Measurements from ENCODE around the gene FLNC. TPM values are rescaled to one million over a fixed set of nuclear protein-coding genes. Genes with fewer than 3 reads are reported as not detected.

Gene FLNC
- total RNA-seq, 1 experiment from 2014 or later, result 8.0 TPM

DNA sequence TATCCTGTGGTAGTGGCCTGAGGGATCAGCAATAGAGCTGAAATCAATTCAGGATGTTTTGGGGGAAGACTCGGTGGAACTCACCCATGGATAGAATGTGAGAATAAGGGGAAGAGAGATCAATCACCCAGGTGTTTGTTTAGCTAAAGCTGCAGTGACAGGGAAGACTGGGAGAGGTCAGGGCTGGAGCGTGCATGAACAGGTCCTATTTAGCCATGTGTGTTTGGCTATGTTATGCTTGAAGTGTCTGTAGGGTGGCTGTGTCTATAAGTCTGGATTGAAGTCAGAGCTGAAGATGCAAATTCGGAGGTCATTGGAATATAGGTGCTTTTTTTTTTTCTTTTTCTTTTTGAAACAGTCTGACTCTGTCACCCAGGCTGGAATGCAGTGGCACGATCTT is 37.0 kb downstream of the FLNC start:
- no peak overlapping the region for H3K27ac Mint-ChIP-seq
- peaks cover 52% of the 10 kb centered on the region for H3K27me3 Mint-ChIP-seq (ENCODE audit: low read depth)
- H3K4me1 Mint-ChIP-seq, result peaks cover 26% of the 10 kb centered on the region
- H3K9me3 Mint-ChIP-seq, result no peaks in the 10 kb centered on the region
- H3K4me3 Mint-ChIP-seq, result no peak overlapping the region; the same call in 1 of the 2 replicates
- DNase-seq (ENCODE audit: low spot score) (no peak), ATAC-seq (no peak)
- ChIA-PET CTCF (interaction anchor here (0.9 to 4.5 kb wide), 7 partner anchors 13 to 393 kb away, joined by 3 to 44 read pairs (median 4); no protein-coding TSS in a partner anchor), POLR2A (interaction anchor here (1.0 kb wide), 2 partner anchors 16 to 34 kb away, joined by 3 to 4 read pairs; no protein-coding TSS in a partner anchor)
- TF ChIP-seq ZNF263 (CRISPR knock-in tag; IDR thresholded peaks at IDR 0.05; ENCODE audit: low read depth) (no peak), OVOL2 (CRISPR knock-in tag; IDR thresholded peaks at IDR 0.05; ENCODE audit: borderline replicate concordance) (no peak)
- peaks cover 9% of the 10 kb centered on the region for H3K36me3 Mint-ChIP-seq

DNA sequence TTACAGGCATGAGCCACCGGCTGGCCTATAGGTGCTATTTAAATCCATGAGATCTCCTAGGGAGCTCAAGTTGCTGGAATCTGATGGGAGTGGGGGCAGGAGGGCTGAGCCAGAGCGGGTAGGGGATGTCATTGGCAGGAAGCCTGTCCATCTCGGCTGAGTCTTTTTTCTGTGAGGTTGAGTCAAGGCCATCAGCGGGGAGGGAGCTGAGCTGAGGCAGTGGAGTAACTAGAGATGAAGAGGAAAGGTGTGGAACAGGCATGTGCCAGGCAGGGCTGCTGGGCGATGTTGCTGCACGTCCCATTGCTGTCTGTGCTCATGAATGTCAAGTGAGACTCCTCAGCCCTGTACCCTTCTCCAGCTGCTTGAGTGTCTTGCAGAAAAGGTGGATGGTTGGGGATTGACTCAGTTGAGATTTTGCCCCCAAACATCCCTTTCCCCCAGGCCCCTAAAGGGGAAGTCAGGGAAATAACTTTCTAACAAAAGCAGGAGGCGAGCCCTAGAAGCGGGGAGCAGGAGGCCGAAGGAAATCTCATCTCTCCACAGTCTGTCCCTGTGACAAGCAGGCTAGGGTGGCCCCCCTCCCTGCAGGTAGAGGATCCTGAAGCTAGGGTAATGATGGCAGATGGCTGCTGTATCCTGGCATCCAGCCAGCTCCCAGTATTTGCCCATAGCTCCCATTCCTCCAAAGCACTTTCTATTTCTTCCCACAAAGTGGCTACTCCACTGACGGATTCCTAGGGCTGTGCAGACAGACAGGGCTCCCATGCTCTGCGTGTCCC is 37.8 kb downstream of the FLNC start:
- peaks cover 9% of the 10 kb centered on the region for H3K36me3 Mint-ChIP-seq
- peak overlapping the region; percentile 66 for H3K4me3 Mint-ChIP-seq
- H3K4me1 Mint-ChIP-seq, result peaks cover 24% of the 10 kb centered on the region
- TF ChIP-seq, protein P1, sequence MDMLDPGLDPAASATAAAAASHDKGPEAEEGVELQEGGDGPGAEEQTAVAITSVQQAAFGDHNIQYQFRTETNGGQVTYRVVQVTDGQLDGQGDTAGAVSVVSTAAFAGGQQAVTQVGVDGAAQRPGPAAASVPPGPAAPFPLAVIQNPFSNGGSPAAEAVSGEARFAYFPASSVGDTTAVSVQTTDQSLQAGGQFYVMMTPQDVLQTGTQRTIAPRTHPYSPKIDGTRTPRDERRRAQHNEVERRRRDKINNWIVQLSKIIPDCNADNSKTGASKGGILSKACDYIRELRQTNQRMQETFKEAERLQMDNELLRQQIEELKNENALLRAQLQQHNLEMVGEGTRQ (CRISPR knock-in tag; IDR thresholded peaks at IDR 0.05), result no peak
- TF ChIP-seq, protein P2, sequence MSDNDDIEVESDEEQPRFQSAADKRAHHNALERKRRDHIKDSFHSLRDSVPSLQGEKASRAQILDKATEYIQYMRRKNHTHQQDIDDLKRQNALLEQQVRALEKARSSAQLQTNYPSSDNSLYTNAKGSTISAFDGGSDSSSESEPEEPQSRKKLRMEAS (CRISPR knock-in tag; IDR thresholded peaks at IDR 0.05), result no peak
- TF ChIP-seq, protein P3, sequence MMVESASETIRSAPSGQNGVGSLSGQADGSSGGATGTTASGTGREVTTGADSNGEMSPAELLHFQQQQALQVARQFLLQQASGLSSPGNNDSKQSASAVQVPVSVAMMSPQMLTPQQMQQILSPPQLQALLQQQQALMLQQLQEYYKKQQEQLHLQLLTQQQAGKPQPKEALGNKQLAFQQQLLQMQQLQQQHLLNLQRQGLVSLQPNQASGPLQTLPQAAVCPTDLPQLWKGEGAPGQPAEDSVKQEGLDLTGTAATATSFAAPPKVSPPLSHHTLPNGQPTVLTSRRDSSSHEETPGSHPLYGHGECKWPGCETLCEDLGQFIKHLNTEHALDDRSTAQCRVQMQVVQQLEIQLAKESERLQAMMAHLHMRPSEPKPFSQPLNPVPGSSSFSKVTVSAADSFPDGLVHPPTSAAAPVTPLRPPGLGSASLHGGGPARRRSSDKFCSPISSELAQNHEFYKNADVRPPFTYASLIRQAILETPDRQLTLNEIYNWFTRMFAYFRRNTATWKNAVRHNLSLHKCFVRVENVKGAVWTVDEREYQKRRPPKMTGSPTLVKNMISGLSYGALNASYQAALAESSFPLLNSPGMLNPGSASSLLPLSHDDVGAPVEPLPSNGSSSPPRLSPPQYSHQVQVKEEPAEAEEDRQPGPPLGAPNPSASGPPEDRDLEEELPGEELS (CRISPR knock-in tag; IDR thresholded peaks at IDR 0.05), result no peak
- no peak for TF ChIP-seq ZNF396 (CRISPR knock-in tag; IDR thresholded peaks at IDR 0.05; ENCODE audit: borderline replicate concordance)
- TF ChIP-seq, protein P4, sequence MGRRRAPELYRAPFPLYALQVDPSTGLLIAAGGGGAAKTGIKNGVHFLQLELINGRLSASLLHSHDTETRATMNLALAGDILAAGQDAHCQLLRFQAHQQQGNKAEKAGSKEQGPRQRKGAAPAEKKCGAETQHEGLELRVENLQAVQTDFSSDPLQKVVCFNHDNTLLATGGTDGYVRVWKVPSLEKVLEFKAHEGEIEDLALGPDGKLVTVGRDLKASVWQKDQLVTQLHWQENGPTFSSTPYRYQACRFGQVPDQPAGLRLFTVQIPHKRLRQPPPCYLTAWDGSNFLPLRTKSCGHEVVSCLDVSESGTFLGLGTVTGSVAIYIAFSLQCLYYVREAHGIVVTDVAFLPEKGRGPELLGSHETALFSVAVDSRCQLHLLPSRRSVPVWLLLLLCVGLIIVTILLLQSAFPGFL (CRISPR knock-in tag; IDR thresholded peaks at IDR 0.05; ENCODE audit: borderline replicate concordance), result no peak
- TF ChIP-seq ZNF423 (CRISPR knock-in tag; IDR thresholded peaks at IDR 0.05), result 0 out of 2 replicates have a peak, but pooled peaks have one; percentile 29
- TF ChIP-seq, protein P5, sequence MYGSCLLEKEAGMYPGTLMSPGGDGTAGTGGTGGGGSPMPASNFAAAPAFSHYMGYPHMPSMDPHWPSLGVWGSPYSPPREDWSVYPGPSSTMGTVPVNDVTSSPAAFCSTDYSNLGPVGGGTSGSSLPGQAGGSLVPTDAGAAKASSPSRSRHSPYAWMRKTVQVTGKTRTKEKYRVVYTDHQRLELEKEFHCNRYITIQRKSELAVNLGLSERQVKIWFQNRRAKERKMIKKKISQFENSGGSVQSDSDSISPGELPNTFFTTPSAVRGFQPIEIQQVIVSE (CRISPR knock-in tag; IDR thresholded peaks at IDR 0.05; ENCODE audit: borderline replicate concordance), result no peak
- TF ChIP-seq, protein P6, sequence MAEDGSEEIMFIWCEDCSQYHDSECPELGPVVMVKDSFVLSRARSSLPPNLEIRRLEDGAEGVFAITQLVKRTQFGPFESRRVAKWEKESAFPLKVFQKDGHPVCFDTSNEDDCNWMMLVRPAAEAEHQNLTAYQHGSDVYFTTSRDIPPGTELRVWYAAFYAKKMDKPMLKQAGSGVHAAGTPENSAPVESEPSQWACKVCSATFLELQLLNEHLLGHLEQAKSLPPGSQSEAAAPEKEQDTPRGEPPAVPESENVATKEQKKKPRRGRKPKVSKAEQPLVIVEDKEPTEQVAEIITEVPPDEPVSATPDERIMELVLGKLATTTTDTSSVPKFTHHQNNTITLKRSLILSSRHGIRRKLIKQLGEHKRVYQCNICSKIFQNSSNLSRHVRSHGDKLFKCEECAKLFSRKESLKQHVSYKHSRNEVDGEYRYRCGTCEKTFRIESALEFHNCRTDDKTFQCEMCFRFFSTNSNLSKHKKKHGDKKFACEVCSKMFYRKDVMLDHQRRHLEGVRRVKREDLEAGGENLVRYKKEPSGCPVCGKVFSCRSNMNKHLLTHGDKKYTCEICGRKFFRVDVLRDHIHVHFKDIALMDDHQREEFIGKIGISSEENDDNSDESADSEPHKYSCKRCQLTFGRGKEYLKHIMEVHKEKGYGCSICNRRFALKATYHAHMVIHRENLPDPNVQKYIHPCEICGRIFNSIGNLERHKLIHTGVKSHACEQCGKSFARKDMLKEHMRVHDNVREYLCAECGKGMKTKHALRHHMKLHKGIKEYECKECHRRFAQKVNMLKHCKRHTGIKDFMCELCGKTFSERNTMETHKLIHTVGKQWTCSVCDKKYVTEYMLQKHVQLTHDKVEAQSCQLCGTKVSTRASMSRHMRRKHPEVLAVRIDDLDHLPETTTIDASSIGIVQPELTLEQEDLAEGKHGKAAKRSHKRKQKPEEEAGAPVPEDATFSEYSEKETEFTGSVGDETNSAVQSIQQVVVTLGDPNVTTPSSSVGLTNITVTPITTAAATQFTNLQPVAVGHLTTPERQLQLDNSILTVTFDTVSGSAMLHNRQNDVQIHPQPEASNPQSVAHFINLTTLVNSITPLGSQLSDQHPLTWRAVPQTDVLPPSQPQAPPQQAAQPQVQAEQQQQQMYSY (CRISPR knock-in tag; IDR thresholded peaks at IDR 0.05), result no peak
- TF ChIP-seq FOXJ3 (CRISPR knock-in tag; IDR thresholded peaks at IDR 0.05; ENCODE audit: borderline replicate concordance), result no peak
- TF ChIP-seq NFYB (CRISPR knock-in tag; conservative IDR thresholded peaks at IDR 0.05; ENCODE audit: low read depth), result peak; percentile 55
- TF ChIP-seq TEAD4 (CRISPR knock-in tag; IDR thresholded peaks at IDR 0.05), result no peak
- TF ChIP-seq JAZF1 (CRISPR knock-in tag; IDR thresholded peaks at IDR 0.05), result no peak
- H3K27me3 Mint-ChIP-seq (ENCODE audit: low read depth), result peaks cover 49% of the 10 kb centered on the region
- ATAC-seq (no peak), DNase-seq (ENCODE audit: low spot score) (no peak)
- ChIA-PET CTCF (interaction anchor here (0.9 to 4.5 kb wide), 10 partner anchors 8 to 394 kb away, joined by 3 to 44 read pairs (median 7); no protein-coding TSS in a partner anchor), POLR2A (interaction anchor here (0.9 to 1.0 kb wide), 3 partner anchors 16 to 37 kb away, joined by 3 to 4 read pairs (median 3); no protein-coding TSS in a partner anchor)
- no peak overlapping the region for H3K27ac Mint-ChIP-seq
- no peaks in the 10 kb centered on the region for H3K9me3 Mint-ChIP-seq

All from WTC11 (cell line).